Stimulated activated CD8-positive, alpha-beta memory T cell treated with anti-CD3 and anti-CD28 coated beads, Interleukin-2, amount 100 ng/mL, for 1 hour (primary cell): Measurements from ENCODE around the gene ANKRD11.
"Not testable (repeated sequence)": the region's sequence is repeated elsewhere in the genome, so short reads cannot be mapped to it uniquely, and the experiment has no call there.

Experiments
- DNase-seq, 2 donors: peaks; one replicate each; pipeline ENCODE4 v3.0.0-alpha.2; 2020; ENCODE audit warnings: low read depth in 2 of 2

Gene ANKRD11

DNA sequence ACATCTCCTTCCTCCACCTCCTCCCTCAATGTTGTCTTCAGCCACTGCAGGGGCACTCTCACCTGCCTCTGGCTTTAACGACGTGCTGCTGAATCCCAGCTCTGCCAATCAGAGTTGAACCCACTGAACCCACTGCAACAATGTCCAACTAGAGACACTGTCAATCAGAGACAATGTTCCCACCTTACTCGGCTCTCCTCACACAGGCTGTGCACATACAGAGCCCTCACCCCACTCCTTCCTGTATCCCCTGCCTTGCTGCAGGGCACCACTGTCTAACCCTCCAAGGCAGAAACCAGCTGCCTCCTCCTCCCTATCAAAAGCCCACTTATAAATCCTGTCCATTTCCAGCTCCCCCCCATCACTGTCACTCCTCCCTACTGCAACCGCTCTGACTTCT lies 58.7 kb downstream of the ANKRD11 start:
- no peak for DNase-seq

DNA sequence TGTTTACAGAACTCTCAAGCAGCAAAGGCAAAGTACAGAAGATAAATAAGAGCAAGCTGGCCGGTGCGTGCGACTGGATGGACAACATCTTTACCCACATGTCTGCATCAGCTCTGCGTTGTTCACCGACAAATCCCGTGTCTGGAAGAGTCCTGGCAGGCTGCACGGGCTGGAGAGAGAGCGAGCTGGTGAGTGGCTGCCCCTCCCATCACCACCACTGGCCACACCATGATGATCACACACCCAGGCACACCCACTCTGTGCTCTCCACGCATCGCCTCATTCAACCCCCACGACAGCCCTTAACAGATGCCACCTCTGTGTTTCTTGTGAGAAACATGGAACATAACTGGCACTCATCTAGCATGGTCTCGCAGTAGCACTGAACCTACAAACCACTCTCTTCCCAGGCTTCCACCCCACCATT lies 59.2 kb downstream of the ANKRD11 start:
- no peak for DNase-seq

DNA sequence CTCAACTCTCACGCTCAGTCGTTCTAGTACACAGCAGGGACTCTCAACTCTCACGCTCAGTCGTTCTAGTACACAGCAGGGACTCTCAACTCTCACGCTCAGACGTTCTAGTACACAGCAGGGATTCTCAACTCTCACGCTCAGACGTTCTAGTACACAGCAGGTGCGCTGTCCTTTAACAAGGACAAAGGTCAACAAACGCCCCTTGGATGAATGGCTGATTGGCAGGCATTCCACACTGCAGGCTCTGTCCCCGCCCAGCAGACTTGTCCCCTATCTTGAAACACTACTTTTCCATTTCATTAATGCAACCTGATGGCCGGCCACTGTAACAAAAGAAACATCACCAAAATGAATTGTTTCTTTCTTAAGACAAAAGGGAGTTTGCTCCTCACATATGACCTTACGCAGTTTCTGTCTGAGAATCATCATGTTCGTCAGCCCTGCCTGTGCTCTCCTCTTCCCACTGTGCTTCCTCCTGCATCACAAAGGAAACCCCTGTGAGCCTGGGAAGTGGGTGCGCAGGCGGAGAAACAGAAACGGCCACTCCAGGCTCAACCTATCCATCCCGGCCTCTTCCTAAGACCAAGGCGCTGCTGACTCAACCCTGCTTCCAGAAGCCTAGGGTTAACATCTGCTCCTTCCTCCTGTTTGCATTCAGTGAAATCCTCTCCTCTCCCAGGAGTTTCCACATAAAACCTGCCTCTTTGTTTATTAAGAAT lies 59.8 kb downstream of the ANKRD11 start:
- no peak for DNase-seq

DNA sequence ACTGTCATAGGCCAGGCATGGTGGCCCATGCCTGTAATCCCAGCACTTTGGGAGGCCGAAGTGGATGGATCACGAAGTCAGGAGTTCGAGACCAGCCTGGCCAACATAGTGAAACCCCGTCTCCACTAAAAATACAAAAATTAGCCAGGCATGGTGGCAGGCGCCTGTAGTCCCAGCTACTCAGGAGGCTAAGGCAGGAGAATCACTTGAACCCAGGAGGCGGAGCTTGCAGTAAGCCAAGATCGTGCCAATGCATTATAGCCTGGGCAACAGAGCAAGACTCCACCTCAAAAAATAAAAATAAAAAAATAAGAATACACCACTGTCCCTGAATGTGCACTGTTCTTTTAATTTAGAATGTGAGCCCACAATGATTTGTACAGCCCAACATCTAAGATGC lies 61.8 kb downstream of the ANKRD11 start:
- not testable (repeated sequence) for DNase-seq

DNA sequence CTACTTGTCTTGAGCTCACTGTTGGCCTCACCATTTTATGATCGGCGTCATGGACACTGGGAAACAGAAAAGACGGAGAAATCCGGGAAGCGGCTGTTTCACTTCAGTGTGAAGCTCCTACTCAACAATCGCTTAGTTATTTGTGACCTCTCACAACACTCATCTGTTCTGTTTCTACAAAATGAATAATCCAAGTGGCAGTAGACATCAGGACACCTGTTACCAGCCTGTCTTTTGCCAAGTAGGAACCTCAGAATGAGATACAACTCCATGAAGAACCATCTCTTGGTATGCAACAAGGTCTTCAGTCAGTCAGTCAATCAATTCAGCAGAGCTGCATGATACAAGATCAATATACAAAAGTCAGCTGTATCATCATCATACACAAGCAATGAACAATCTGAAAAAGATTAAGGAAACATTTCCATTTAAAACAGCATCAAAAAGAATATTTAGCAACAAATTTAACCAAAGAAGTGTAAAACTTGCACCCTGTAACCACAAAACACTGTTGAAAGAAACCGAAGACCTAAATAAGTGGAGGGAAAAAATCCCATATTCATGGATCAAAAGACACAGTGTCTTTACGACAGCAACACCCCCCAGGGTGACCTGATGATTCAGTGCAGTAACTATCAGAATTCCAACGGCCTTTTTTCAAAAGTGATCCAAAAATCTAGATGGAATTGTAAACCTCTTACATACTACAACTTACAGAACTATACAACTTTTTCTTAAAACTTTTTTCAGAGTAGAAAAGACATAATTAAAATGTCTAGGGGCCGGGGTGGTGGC lies 63.4 kb downstream of the ANKRD11 start:
- no peak for DNase-seq

DNA sequence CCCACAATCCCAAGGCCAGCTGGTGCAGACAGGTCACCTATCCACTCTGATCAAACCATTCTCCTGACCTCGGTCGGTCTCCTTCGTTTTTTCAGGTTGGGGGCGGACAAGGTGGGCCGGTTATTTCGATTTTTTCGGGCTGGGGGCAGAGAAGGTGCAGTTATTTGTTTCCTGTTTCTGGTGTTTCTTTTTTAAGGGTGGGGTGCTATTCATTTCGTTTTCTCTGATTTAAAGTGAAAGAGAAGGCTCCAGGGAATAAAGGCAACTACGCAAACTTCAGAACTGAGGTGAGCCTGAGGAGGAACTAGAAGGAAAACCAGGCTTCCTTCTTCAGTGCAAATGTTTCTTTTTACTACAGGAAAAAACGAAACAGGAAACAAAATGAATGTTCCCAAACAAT lies 64.8 kb downstream of the ANKRD11 start:
- no peak for DNase-seq

DNA sequence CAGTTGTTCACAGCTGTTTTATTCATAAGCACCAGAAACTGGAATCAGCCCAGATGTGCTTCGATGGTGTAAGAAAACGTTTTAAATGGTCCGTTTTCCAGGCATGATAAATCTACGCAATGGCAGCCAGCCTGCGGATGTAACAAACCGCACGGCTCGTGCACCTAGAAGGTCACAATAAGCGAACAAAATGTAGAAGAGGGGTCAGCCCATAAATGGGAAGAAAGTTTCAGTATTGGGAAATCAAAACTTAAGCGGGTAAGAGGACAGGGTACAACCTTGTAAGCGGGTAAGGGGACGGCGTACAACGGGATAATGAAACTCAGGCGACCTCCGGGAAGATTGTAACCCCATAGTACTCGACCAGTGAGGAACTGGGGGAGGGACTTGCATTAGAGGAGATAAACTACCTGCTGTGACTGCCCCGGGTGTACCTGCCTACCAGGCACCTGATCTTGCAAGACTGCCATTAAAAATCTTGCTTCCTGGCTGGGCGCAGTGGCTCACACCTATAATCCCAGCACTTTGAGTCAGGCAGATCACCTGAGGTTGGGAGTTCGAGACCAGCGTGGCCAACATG lies 66.6 kb downstream of the ANKRD11 start:
- no peak for DNase-seq

DNA sequence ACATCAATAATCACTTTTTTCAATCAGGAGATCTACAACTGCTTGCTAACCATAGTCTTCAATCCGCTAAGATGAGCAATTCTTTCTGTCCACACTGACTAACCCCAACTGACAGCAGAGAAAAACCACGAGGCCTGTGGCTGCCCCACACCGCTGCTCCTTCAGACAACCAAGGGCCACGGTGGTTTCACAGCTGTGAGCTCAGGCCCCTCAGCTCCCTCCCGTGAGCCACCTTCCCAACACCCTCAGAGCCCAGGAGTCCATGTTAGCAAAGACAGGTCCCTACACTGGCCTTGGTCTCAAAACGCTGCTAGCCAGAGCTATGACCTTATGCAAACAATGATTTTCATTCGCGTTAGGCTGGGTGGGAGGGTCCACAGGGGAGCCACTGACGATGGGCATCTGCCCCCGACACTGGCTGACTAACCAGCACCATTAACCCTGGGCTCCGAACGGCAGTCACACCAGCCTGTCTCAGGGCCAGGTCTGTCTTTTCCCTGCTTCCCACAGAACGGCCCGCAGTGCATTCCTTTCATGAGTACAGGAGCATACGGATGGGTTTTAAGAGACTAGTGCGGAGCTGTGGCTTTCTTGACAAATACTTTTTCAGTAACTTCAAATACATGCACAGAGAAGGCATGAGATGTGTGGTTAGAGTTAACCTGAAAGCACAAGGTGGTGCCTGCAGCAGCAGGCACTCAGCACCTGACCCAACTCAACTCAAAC lies 67.3 kb downstream of the ANKRD11 start:
- DNase-seq, result peak in 1 of 2 donors; percentile 50

DNA sequence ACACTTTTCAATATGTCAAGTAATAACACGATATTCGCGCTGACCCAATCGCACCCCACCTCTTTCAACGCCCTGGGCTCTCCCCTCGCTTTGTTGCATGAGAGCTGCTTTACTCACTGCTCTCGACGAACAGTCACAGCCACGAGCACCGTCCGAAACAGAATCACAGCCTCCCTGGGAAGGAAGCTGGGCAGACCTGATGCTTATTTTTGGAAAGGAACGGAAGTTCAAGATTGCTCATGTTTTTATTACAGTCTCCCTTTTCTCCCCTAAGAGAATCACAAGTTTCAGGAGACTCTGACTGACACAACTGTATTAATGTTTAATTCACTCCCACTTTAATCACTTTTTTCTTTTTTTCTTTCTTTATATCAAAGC lies 67.8 kb downstream of the ANKRD11 start:
- no peak for DNase-seq

DNA sequence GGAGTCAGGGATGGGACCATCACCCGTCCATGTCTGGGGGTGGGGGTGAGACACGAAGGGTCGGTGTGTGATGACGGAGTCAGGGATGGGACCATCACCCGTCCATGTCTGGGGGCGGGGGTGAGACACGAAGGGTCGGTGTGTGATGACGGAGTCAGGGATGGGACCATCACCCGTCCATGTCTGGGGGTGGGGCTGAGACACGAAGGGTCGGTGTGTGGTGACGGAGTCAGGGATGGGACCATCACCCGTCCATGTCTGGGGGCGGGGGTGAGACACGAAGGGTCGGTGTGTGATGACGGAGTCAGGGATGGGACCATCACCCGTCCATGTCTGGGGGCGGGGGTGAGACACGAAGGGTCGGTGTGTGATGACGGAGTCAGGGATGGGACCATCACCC lies 69.1 kb downstream of the ANKRD11 start:
- DNase-seq, result not testable (repeated sequence)

DNA sequence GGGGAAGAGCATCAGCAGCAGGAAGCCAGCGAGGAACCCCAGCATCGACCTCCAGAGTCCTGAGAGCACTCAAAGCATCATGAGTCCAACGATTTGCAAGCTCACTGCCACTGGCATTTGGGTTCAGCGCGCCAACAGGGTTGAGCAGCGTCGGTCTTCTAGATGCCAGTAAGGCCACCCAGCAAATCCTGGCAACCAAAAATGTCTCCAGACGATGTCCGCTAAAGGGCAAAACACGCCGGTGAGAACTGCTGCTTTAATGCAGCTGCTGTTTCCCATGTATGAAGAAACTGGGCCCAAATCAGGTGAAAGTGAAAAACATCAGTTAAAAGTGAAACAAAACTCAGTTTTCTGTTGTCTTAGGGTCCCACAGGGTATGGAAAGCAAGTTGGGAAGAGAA lies 70.2 kb downstream of the ANKRD11 start:
- no peak for DNase-seq

DNA sequence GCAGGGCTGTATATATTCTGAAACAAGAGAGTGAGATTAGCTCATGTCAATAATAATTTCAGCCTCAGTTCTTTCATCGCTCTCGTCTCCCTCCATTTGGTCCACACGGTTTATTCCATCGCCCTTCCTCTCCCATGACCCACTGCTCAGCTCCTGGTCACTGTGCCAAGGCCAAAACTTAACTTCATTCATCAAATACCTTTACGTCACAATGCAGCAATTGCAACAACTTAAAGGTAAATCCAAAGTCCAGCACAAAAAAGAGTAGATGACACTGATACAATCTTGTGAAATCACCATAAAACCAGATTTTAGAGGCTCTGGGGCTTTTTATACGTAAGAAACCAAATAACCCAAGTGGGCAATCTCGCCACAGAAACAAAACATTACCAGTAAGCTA lies 72.0 kb downstream of the ANKRD11 start:
- no peak for DNase-seq

DNA sequence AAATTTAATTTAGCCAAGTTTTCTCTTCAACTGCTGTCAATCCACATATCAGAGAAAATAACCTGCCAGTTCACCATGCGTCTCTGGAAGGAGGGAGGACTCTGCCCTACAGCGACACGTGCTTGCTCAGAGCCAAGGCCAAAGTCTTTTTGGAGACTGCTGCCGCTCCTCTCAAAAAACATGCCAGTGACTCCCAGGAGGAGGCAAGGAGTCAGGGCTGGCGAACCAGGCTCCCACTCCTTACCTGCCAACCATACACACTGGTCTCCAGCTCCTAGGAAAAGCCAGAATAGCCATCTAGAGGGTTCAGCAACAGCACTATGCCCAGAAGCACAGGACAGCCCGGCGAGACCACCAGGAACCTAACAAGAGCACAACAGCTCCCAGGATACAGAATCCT lies 73.0 kb downstream of the ANKRD11 start:
- no peak for DNase-seq

DNA sequence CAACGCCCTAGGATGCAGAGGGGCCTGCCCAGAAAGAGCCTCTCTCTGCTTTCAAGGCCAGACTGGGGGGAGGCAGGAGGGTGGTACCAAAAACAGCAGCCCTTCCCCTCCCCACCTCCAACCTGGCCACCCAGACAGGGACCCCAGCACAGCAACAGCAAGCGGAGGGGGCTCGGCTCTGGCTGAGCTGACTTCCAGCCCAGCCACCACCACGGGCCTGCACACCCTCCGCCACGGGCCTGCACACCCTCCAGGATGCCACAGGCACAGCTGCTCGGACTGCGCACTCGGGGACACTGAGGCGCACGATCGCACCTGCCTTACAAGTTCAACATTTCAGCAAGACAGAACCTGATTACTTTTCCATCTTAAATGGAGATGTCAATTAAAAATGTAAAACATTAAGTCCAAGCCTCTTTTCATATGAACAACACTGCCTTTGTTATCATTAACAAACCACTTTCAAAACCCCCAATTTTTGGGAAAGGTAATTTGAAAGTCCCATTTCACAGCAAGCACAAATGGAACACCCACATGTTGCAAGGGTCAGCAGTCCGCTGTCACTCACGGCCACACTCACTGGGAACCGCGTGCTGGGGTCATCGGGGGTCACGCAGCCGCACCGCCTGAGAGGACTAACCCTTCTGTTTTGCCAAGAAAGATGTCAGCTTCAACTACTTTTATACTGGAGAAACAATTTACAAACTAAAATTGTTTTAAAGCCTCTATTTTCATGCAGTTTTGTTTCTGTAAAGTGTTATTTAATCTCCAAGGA lies 76.4 kb downstream of the ANKRD11 start:
- no peak for DNase-seq

DNA sequence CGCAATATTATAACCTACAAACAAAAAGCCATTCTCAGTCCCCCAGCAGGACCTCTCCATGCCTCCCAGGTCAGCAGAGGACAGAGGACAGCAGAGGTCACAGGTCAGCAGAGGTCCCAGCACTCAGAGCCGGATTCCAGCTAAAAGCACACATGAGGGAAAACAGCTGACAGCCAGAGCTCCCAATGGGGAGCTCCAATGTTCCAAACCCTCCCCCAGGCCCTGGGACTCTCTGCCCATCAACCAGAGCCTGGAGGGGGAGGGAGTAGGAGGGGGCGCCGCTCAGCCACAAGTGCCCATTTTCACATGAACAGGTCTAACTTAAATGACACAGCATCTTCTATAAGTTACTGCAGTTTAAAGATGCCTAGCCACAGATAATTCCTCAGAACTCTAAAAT lies 77.5 kb downstream of the ANKRD11 start:
- DNase-seq, result no peak

DNA sequence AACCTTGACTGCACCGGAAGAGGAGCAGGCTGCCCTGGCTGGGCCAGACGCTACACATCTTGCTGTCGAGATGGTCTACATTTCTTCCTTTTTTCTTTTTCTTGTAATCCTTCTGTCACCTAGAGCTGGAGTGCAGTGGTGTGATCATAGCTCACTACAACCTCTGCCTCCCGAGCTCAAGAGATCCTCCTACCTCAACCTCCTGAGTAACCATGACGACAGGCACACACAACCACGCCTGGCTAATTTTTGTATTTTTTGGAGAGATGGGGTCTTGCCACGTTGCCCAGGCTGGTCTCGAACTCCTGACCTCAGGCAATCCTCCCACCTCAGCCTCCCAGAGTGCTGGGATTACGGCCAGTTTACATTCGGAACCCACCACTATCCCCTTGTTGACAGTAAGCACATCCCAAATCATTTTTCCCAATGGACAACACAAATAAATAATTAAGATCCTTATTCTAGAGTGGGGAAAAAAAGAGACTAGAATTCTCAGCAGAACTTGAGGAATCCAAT lies 79.0 kb downstream of the ANKRD11 start:
- DNase-seq, result no peak

DNA sequence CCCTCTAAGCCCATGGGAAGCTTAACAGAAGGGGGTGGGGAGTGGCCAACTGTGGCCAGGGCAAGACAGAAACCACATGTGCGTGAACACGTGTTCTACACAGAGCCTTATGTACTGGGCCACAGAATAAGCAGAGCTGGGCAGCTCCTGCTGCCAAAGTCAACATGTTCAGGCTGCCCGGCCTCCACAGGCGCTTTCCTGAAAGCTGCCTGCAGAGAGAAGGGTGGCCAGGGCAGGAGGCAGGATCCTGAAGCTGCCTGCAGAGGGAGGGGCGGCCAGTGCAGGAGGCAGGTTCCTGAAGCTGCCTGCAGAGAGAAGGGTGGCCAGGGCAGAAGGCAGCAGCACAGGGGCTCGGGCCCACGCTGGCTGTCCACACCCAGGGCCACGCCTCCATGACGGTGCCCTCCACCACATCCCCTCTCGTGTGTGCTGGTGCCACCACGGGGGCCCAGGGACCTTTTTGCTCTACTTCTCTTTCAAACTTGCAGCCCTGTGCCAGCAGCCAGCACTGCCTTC lies 79.5 kb downstream of the ANKRD11 start:
- DNase-seq, result no peak

DNA sequence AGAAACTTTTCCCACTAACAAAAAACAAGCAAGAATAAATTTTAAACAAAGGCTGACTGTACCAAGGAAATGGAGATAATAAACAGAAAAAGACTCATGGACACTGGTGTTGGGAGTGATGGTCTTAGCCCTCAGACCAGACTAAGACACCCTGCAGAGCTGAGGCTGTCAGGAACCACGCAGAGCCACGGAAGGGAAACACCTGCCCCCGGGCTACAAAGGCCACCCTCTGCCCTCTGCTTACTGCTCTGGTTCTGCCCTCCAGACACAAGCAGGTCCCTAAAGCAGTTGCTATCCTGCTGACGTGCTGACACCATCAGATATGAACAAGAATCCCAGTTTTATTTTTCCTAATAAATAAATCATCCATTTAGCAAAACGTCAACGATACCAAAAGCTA lies 80.0 kb downstream of the ANKRD11 start:
- DNase-seq, result no peak

DNA sequence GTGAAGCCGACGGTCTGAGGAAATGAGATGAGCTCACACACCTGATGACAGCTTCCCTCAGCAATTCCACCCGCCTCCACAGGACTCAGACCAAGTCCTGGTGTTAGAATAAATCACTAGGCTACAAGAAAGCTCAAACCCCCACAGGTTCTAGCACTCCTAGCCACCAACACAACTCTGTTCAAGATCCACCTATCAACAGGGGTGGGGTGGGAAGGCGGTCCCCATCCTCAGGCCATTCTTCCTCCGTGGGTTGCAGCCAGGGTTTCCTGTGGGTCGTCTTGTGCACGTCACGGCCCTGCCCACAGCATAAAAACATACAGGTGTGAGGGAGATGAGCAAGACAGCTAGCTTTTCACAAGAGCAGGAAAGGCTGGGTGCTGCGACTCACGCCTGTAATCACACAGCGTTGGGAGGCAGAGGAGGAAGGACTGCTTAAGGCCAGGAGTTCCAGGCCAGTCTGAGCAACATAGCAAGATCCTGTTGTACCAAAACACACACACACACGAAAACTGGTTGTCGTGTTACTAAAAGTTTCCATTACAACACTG lies 81.1 kb downstream of the ANKRD11 start:
- peak; percentile 39 to 43 for DNase-seq

DNA sequence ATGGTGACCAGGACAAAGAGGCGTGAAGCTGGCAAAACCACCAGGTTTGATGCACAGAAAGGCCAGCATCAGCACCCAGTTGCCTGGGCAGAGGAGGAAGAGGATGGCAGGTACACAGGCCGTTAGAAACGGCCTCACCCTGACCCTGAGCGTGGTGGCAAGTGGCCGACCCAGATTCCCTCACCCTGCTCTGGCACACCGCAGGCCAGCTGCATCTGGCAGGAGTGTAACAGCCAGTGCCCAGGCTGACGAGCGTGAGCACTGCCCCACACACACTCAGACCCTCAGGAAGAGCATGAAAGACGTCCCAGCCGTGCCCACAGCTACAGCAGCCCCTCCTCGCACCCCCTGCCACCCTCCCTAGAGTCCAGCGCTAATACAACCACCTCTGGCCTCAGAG lies 82.0 kb downstream of the ANKRD11 start:
- no peak for DNase-seq

DNA sequence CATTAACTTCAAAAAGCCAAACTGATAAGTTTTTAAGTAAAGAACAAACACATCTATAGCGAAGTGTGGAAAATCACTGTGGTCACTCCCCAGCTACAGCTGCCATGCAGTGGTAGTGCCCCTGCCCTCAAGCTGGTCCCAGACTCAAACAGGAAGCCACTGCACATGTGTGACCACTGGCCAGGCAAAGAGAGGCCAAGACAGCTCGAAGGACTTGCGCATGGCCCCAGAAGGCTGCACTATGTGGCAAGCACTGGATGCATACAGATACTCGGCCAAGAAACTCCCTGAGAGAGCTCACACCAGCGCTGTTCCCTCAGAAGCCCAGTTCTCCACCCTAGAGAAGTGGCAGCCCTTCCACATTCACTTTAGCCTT lies 82.4 kb downstream of the ANKRD11 start:
- DNase-seq, result no peak
